HepG2 (cell line): ENCODE results near the gene RPS27L. TPM values are rescaled to one million over a fixed set of nuclear protein-coding genes. Genes with fewer than 3 reads are reported as not detected.
A peak's percentile ranks its signal among the peaks of the same experiment; 100 is the strongest.

Source experiments
- AKAP8 ChIP-seq: sonication (generic); formaldehyde crosslinking; IDR thresholded peaks from 2 replicates; pipeline ENCODE4 v1.5.1; 2020; ENCODE audit warnings: mild to moderate bottlenecking, missing genetic modification reagents
- DMAP1 ChIP-seq: IDR thresholded peaks from 2 replicates; pipeline ENCODE4 v1.6.1; 2016
- ISL2 ChIP-seq: sonication (generic); formaldehyde crosslinking; IDR thresholded peaks from 2 replicates; pipeline ENCODE4 v1.5.0; 2020; ENCODE audit warnings: missing genetic modification reagents
- MAZ ChIP-seq, 2 experiments: sonication (generic) in 1 of 2; formaldehyde crosslinking in 1 of 2; IDR thresholded peaks; 2 replicates each; pipeline versions ENCODE4 v1.5.0 to v1.6.1; 2012 to 2020; ENCODE audit warnings: low read depth in 2 of 2, mild to moderate bottlenecking in 2 of 2, borderline replicate concordance in 1 of 2, improper control_type of control experiment in 1 of 2, low read length in 1 of 2, missing genetic modification reagents in 1 of 2, moderate library complexity in 1 of 2
- PCBP1 ChIP-seq: fragments of 200-400 bp; formaldehyde crosslinking; IDR thresholded peaks from 2 replicates; pipeline ENCODE4 v1.6.1; 2017; ENCODE audit warnings: mild to moderate bottlenecking, low read depth, low read length, borderline replicate concordance
- SRF ChIP-seq: IDR thresholded peaks from 2 replicates; pipeline ENCODE4 v1.6.1; 2011; ENCODE audit warnings: mild to moderate bottlenecking, low read depth, low read length, moderate library complexity
- TOE1 ChIP-seq: sonication (generic); formaldehyde crosslinking; IDR thresholded peaks from 2 replicates; pipeline ENCODE4 v1.4.0; 2020; ENCODE audit warnings: mild to moderate bottlenecking, missing genetic modification reagents
- U2AF2 ChIP-seq: fragments of 200-400 bp; formaldehyde crosslinking; IDR thresholded peaks from 2 replicates; pipeline ENCODE4 v1.6.1; 2017; ENCODE audit warnings: low read depth, mild to moderate bottlenecking, low read length
- ZFP1 ChIP-seq: IDR thresholded peaks from 2 replicates; pipeline ENCODE4 v1.6.1; 2016
- ZFP41 ChIP-seq: sonication (generic); formaldehyde crosslinking; IDR thresholded peaks from 2 replicates; pipeline ENCODE4 v1.4.0; 2020; ENCODE audit warnings: mild to moderate bottlenecking, missing genetic modification reagents, borderline replicate concordance
- ZKSCAN5 ChIP-seq: sonication (generic); formaldehyde crosslinking; IDR thresholded peaks from 2 replicates; pipeline ENCODE4 v1.5.1; 2020; ENCODE audit warnings: mild to moderate bottlenecking, missing genetic modification reagents
- ZKSCAN8 ChIP-seq: IDR thresholded peaks from 2 replicates; pipeline ENCODE4 v1.6.1; 2016; ENCODE audit warnings: borderline replicate concordance, missing genetic modification reagents, missing compliant biosample characterization
- ZNF256 ChIP-seq: sonication (generic); formaldehyde crosslinking; conservative IDR thresholded peaks from 2 replicates; pipeline ENCODE4 v1.4.0; 2020; ENCODE audit warnings: missing genetic modification reagents
- ZNF331 ChIP-seq: sonication (generic); formaldehyde crosslinking; IDR thresholded peaks from 2 replicates; pipeline ENCODE4 v1.4.0; 2020; ENCODE audit warnings: missing genetic modification reagents
- ZNF343 ChIP-seq: sonication (generic); formaldehyde crosslinking; IDR thresholded peaks from 2 replicates; pipeline ENCODE4 v1.4.0; 2020; ENCODE audit warnings: mild to moderate bottlenecking, missing genetic modification reagents
- ZNF614 ChIP-seq: IDR thresholded peaks from 2 replicates; pipeline ENCODE4 v1.6.1; 2018; ENCODE audit warnings: missing biosample characterization, missing genetic modification reagents, inconsistent platforms, borderline replicate concordance
- ZNF737 ChIP-seq: sonication (generic); formaldehyde crosslinking; IDR thresholded peaks from 2 replicates; pipeline ENCODE4 v1.5.0; 2020; ENCODE audit warnings: missing genetic modification reagents, mild to moderate bottlenecking, borderline replicate concordance
- polyA plus RNA-seq, 8 experiments: library from polyadenylated mRNA; depleted of rRNA in 3 of 8; stranded (reverse) in 7 of 8; unstranded in 1 of 8; fragments of >200 nt; fragmentation: Illumina TruSeq in 4 of 8; extraction: Trizol in 4 of 8; gene quantifications; 2 replicates each; pipeline versions ENCODE4 v1.2.1 to v1.2.3, GENCODE V29; 2011 to 2016; ENCODE audit warnings: low read depth in 4 of 8, missing spikeins in 1 of 8, mixed read lengths in 1 of 8; ENCODE audit not compliant: insufficient read depth in 1 of 8
- total RNA-seq, 5 experiments: library from RNA; depleted of rRNA; stranded (reverse); fragments of >200 nt; fragmentation: Illumina TruSeq; extraction: Trizol; gene quantifications; 2 replicates each; pipeline ENCODE4 v1.2.3, GENCODE V29; 2016; ENCODE audit warnings: low read depth in 1 of 5
- TF ChIP-seq, protein P1 (sequence below): IDR thresholded peaks from 2 replicates; pipeline ENCODE4 v1.4.0; 2020; ENCODE audit warnings: mild to moderate bottlenecking, missing genetic modification reagents
- TF ChIP-seq, protein P2 (sequence below): sonication (generic); formaldehyde crosslinking; IDR thresholded peaks from 2 replicates; pipeline ENCODE4 v1.8.1; 2023; ENCODE audit warnings: mild to moderate bottlenecking, missing genetic modification reagents
- TF ChIP-seq, protein P3 (sequence below): sonication (generic); formaldehyde crosslinking; IDR thresholded peaks from 2 replicates; pipeline ENCODE4 v1.4.0; 2020; ENCODE audit warnings: low read depth, mild to moderate bottlenecking, missing genetic modification reagents
- TF ChIP-seq, protein P4 (sequence below): sonication (generic); formaldehyde crosslinking; IDR thresholded peaks from 2 replicates; pipeline ENCODE4 v1.4.0; 2020; ENCODE audit warnings: missing genetic modification reagents
- TF ChIP-seq, protein P5 (sequence below): sonication (generic); formaldehyde crosslinking; IDR thresholded peaks from 2 replicates; pipeline ENCODE4 v1.4.0; 2020; ENCODE audit warnings: mild to moderate bottlenecking, missing genetic modification reagents

The RPS27L gene
- total and polyA plus RNA-seq, 2 of the 13 experiments (the other 11 are each of a cell fraction or from before 2014, with no cell fraction given) = 231 to 433 TPM

DNA sequence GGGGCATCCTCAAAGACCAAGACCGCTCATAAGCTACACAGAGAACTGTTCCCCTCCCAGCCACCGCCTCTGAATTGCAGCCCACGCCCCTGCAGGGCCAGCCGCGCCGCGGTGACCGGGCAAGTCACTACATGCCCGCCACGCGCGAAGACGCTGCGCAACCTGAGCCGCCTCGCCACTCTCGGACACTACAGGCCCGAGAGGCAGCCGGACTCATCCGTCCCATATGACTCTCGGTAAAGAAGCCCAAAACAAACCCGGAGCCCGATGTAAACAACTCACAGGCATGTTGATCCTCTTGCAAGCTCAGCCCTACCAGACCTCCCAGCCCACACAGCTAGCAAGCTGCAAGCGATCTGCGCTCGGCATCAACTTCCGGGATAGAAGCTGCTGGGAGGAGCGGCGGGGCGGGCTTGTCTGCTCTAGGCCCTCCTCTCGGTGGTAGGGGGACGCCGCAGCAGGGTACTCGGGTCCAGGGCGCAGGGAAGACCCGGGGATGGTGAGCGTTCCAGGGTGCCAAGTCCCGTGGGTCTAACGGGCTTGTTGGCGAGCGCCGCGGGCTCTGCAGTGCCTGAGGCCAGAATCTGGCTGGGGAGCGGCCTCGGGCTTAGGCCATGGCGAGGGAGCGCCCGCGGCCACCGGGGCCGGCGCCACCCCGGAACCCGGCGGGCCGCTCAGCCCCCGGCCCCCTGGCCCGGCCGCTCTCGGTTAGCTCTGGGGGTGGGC is at the start of gene RPS27L (continued):
- TF ChIP-seq, protein P1, sequence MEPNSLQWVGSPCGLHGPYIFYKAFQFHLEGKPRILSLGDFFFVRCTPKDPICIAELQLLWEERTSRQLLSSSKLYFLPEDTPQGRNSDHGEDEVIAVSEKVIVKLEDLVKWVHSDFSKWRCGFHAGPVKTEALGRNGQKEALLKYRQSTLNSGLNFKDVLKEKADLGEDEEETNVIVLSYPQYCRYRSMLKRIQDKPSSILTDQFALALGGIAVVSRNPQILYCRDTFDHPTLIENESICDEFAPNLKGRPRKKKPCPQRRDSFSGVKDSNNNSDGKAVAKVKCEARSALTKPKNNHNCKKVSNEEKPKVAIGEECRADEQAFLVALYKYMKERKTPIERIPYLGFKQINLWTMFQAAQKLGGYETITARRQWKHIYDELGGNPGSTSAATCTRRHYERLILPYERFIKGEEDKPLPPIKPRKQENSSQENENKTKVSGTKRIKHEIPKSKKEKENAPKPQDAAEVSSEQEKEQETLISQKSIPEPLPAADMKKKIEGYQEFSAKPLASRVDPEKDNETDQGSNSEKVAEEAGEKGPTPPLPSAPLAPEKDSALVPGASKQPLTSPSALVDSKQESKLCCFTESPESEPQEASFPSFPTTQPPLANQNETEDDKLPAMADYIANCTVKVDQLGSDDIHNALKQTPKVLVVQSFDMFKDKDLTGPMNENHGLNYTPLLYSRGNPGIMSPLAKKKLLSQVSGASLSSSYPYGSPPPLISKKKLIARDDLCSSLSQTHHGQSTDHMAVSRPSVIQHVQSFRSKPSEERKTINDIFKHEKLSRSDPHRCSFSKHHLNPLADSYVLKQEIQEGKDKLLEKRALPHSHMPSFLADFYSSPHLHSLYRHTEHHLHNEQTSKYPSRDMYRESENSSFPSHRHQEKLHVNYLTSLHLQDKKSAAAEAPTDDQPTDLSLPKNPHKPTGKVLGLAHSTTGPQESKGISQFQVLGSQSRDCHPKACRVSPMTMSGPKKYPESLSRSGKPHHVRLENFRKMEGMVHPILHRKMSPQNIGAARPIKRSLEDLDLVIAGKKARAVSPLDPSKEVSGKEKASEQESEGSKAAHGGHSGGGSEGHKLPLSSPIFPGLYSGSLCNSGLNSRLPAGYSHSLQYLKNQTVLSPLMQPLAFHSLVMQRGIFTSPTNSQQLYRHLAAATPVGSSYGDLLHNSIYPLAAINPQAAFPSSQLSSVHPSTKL = peak; percentile 65; the same call in 1 of the 2 replicates
- peak; percentile 53; the same call in 1 of the 2 replicates for TF ChIP-seq ISL2 (CRISPR knock-in tag)
- TF ChIP-seq, protein P2, sequence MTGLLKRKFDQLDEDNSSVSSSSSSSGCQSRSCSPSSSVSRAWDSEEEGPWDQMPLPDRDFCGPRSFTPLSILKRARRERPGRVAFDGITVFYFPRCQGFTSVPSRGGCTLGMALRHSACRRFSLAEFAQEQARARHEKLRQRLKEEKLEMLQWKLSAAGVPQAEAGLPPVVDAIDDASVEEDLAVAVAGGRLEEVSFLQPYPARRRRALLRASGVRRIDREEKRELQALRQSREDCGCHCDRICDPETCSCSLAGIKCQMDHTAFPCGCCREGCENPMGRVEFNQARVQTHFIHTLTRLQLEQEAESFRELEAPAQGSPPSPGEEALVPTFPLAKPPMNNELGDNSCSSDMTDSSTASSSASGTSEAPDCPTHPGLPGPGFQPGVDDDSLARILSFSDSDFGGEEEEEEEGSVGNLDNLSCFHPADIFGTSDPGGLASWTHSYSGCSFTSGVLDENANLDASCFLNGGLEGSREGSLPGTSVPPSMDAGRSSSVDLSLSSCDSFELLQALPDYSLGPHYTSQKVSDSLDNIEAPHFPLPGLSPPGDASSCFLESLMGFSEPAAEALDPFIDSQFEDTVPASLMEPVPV (CRISPR knock-in tag) = peak; percentile 42; the same call in 1 of the 2 replicates
- TF ChIP-seq ZNF256 (CRISPR knock-in tag) = peak; percentile 77; the same call in 1 of the 2 replicates
- 0 out of 2 replicates have a peak, but pooled peaks have one; percentile 54 for TF ChIP-seq ZKSCAN8 (CRISPR knock-in tag)
- TF ChIP-seq, protein P3, sequence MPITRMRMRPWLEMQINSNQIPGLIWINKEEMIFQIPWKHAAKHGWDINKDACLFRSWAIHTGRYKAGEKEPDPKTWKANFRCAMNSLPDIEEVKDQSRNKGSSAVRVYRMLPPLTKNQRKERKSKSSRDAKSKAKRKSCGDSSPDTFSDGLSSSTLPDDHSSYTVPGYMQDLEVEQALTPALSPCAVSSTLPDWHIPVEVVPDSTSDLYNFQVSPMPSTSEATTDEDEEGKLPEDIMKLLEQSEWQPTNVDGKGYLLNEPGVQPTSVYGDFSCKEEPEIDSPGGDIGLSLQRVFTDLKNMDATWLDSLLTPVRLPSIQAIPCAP (CRISPR knock-in tag) = no peak
- 0 out of 2 replicates have a peak, but pooled peaks have one; percentile 20 for TF ChIP-seq ZFP1 (CRISPR knock-in tag)
- TF ChIP-seq TOE1 (CRISPR knock-in tag) = 0 out of 2 replicates have a peak, but pooled peaks have one; percentile 50
- TF ChIP-seq DMAP1 (CRISPR knock-in tag) = peak; percentile 97
- peak; percentile 43; the same call in 1 of the 2 replicates for TF ChIP-seq ZNF614 (CRISPR knock-in tag)
- peak; percentile 79 for TF ChIP-seq ZNF331
- TF ChIP-seq ZKSCAN5 (CRISPR knock-in tag) = no peak
- peak; percentile 75; the same call in 1 of the 2 replicates for TF ChIP-seq ZNF737 (CRISPR knock-in tag)
- TF ChIP-seq PCBP1 = no peak; the same call in 1 of the 2 replicates
- TF ChIP-seq U2AF2 = no peak
- no peak for TF ChIP-seq ZFP41 (CRISPR knock-in tag)
- no peak; the same call in 1 of the 2 replicates for TF ChIP-seq ZNF343 (CRISPR knock-in tag)
- TF ChIP-seq MAZ (IDR thresholded peaks at IDR 0.05; ENCODE audit: borderline replicate concordance, low read depth, low read length) = 0 out of 2 replicates have a peak, but pooled peaks have one; percentile 28
- peak; percentile 74; the same call in 1 of the 2 replicates for TF ChIP-seq MAZ (CRISPR knock-in tag; IDR thresholded peaks at IDR 0.05; ENCODE audit: low read depth)
- TF ChIP-seq, protein P4, sequence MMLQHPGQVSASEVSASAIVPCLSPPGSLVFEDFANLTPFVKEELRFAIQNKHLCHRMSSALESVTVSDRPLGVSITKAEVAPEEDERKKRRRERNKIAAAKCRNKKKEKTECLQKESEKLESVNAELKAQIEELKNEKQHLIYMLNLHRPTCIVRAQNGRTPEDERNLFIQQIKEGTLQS = peak; percentile 58; the same call in 1 of the 2 replicates
- TF ChIP-seq, protein P5, sequence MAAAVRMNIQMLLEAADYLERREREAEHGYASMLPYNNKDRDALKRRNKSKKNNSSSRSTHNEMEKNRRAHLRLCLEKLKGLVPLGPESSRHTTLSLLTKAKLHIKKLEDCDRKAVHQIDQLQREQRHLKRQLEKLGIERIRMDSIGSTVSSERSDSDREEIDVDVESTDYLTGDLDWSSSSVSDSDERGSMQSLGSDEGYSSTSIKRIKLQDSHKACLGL (CRISPR knock-in tag) = peak; percentile 60
- TF ChIP-seq SRF = no peak
- TF ChIP-seq AKAP8 (CRISPR knock-in tag) = no peak; the same call in 1 of the 2 replicates
